ENCODE results near the gene PRSS21.

PRSS21 gene, protein sequence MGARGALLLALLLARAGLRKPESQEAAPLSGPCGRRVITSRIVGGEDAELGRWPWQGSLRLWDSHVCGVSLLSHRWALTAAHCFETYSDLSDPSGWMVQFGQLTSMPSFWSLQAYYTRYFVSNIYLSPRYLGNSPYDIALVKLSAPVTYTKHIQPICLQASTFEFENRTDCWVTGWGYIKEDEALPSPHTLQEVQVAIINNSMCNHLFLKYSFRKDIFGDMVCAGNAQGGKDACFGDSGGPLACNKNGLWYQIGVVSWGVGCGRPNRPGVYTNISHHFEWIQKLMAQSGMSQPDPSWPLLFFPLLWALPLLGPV
- 0.58 to 13.9 (median 2.7) reads per million in 18 experiments for total RNA-seq

DNA sequence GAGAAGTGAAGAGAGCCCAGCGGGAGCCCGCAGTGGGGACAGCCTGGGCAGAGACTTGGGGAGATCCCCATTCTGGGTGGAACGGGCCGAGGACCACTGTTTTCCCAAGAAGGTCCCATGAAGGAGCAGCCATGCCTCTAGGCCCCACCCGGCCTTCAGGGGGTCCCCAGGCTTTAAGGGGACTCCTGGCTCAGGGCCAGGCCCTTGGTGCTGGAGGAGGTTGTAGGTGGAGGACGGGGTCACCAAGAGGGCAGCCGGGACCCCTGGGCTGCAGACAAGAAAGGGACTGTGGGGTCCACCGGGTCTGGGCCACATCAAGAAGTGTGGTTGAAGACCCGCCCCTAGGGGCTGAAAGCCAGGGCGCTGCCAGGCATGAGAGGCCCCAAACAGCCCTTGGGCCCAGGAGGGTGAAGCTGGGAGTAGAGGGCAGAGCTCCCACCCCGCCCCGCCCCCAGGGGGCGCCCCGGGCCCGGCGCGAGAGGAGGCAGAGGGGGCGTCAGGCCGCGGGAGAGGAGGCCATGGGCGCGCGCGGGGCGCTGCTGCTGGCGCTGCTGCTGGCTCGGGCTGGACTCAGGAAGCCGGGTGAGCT, at the start of gene PRSS21:
Gene PRSS21, plus strand, starts transcription at position 487 of the 589 bp plus-strand sequence. Its CDS starts 32 bp downstream, at position 519.
- DNase-seq: peak in 1 of 2 donors; percentile 4

DNA sequence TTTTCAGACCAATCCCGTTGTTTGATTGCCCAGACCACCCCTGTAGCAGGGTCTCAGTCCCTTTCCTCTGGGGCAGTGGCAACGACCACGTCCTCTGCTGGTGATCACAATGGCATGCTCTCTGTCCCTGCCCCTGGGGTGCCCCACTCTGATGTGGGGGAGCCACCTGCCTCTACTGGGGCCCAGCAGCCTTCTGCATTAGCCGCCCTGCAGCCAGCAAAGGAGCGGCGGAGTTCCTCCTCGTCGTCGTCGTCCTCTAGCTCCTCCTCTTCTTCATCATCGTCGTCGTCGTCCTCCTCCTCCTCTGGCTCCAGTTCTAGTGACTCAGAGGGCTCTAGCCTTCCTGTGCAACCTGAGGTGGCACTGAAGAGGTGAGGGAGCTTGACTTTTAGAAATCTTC, 49.1 kb upstream of the PRSS21 start:
- no peak for DNase-seq

DNA sequence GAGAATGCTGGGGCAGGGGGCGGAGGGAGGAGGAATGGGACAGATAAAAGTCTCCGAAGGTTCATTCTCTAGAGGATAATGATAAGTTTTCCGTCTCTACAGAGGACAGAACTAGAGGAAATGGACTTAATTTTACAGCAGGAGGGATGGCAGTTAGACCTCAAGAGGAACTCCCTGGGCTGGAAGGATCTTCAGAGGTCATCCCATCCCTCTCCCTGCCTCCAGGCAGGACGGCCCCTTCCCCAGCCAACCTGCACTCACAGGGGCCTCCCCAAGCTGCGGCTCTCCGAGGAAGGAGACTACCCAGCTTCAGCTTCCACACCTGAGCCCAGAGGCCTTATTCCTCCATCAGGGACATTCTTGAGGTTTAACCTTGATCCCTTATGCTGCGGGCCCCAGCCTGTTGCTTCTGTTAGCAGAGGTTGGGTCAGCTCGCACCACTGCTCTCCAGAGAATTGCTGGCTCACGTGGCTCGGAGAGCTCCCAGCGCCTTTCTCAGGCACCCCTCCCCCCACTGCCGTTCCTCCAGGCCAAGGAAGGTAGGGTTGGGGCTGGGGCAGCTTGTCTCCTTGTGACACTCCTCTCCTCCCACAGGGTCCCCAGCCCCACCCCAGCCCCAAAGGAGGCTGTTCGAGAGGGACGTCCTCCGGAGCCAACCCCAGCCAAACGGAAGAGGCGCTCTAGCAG, 48.5 kb upstream of the PRSS21 start:
- no peak for DNase-seq

DNA sequence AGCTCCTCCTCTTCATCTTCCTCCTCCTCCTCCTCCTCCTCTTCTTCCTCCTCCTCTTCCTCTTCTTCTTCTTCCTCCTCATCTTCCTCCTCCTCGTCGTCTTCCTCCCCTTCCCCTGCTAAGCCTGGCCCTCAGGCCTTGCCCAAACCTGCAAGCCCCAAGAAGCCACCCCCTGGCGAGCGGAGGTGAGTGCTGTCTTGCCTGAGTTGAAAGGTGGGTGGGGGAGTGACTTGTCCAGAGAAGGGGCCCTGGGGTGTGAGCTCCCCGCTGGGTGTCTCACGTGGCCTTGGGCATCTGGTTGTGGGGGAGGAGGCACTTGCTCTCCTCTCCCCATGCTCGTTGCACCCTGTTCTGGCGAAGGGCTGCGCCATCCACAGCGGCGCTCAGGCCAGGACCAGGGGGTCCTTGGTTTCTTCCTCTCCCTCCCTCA, 47.9 kb upstream of the PRSS21 start:
- no peak for DNase-seq

DNA sequence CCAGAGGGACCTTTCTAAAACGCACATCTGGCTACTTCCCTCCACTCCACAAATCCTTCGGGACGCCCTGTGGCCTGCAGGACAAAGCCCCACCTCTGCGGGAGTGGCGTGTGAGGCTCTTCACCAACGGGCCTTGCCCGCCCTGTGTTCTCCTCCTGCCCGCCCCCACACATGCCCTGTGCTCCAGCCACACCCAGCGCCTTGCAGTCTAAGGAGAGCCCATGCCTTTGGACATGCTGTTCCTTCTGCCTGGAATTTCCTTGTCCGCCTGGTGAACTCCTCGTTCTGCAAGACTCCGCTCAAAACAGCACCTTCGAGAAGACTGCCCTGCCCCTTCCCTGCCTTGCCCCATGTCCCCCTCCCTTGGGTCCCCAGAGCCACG, 47.4 kb upstream of the PRSS21 start:
- no peak for DNase-seq

DNA sequence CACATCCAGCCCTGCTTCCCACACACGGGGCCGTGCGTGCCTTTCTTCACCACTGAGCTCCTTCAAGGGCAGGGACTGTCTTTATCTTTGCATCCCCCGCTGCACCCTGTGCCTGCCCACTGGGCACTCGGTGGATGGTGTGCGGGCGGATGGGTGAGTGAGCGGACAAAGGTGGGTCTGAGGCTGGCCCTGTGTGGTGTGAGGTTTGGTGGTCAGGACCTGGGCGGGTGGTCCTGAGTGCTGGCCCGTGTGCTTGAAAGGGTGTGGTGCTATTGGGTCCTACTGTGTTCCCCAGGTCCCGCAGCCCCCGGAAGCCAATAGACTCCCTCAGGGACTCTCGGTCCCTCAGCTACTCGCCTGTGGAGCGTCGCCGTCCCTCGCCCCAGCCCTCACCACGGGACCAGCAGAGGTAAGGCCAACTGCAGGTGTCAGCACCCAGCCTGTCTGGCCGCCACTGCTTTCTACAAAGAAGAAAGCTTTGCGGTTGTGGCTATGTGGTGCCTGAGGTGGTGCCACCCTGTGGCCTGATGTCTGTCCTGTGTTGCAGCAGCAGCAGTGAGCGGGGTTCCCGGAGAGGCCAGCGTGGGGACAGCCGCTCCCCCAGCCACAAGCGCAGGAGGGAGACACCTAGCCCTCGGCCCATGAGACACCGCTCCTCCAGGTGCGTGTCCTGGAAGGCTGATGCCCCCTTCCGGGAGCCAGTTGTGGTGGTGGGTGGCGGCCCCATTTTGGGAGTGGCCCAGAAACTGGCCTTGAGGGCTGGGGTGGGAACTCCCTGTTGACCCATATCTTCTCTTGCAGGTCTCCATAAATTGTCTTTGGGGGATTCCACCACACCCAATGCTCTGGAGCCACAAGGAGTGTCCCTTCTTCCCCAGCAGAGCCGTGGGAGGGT, 46.7 kb upstream of the PRSS21 start:
- DNase-seq: no peak

DNA sequence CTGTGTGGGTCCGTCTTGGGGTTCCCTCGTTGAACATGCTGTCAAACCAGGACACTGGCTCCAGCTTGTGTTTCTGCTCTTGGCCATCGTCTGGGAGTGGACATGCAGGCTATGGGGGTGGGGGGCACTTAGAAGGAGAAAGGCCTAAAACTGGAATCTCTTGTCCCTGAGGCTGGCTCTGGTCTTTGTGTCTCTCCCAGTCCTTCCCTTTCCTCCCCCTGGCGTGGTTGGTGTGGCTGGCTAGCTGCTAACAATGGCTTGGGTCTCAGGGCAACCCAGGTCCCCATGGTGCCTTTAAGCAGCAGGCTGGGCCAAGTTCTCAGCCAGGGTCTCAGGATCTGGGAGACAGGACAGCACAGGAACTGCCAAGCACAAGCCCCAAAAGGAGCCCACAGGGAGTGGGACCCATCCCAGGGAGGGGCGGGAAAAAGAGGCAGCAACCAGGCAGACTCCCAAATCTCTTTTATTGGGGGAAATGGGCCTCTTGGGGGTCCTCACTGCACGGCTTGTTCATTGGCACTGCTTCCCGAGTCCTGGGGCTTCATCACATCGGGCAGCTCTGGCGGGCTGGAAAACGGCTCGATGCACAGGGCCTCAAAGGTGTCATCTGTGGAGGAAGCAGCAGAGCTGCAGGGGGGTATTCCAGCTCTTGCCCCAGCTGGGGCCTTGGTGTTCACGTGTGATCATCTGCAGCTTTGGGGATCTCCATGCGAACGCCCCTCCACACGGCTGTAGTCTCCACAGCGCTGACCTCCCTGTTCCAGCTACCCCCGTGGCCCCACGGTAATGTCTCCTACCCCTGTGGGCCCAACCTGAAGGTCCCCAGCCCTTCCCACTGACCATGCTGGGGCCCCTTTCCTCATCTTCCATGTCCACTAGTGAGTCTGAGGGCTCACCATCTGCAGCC, 45.3 kb upstream of the PRSS21 start:
- DNase-seq: no peak

DNA sequence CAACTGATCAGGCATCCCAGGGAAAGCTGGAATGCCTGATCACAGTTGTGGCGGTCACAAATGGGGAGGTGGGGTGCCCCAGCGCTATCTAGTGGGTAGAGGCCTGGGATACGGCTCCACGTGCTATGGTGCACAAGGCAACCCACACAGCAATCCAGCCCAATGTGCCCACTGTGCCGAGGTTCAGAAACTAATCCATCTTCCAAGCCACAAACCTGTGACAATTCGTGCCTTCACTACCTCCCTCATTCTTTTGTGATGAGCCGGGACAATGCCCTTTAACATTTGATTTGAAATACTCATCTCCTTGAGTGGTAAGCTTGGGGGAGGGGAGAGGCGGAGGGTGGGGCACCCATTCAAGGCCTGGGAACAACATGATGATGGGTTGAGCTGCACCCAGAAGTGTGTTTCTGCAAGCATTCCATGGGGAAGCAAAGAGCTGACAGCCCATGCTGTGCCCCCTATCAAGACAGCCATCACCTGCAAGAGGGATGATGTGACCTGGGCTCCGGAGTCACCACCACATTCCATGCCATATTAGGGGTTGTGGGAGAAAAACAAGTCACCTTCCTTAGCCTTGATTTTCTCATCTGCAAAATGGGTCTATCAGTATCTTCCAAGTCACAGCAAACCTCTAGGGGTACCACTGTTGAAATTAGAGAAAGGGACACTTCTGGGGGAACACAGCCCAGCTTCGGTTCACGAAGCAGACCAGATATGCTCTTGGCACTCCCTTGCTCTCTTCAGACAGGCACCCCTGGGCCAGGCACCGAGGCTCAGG, 43.7 kb upstream of the PRSS21 start:
- DNase-seq: no peak

DNA sequence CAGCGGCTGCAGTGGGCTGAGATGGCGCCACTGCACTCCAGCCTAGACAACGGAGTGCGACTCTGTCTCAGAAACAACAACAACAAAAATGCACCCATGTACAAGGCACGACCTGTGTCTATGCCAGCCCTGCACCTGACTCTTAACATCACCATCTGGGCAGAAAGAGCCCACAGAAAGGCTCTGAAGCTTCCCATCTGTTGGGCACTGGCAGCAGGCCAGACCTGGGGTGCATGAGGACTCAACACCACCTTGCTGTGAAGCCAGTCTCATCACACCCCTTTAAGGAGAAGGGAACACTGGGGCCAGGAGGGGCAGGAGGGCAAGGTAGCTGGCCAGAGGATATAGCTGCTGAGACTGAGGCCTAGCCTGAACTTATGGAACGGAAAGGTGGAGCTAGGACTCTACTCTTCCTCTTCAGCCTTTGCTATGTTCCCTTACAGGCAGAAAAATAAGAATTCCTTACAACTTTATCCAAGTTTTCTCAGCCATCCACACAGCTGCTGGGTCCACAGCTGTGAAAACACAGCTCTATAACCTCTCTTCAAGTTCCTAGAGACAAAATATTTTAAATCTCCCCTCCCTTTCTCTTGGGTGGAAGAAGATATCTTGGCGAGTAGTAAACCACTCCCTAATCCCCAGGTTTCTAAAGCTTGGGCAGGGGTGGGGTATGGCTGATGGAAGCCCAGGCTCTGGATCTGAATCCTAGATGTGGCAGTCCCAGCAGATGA, 42.7 kb upstream of the PRSS21 start:
- DNase-seq: no peak

DNA sequence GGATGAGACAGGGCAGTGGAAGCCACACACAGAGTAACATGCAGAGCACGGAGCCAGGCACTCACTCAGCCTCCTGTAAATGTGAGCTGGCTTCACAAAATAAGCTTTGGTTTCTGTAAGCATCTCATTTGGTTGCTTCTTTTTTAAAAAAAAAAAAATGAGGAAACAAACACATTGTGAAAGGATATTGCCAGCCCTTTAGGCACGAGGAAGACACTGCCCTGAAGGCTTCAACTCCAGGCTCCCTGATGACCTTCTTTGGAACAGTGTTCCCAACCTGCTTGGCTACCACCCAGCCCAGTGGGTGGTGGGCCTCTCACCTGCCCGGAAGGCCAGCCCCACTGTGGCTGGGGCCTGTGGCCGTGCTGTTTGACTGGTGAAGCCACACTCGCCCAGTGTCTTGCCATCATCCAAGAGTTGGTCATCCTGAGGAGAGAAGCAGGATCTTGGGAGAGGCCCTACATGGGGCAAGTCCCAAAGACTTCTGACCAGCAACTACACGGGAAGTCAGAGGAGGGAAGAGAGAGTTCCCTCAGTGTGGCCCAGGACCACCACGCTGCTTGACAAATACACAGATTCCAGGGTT, 41.8 kb upstream of the PRSS21 start:
- DNase-seq: peak; percentile 59 to 62

DNA sequence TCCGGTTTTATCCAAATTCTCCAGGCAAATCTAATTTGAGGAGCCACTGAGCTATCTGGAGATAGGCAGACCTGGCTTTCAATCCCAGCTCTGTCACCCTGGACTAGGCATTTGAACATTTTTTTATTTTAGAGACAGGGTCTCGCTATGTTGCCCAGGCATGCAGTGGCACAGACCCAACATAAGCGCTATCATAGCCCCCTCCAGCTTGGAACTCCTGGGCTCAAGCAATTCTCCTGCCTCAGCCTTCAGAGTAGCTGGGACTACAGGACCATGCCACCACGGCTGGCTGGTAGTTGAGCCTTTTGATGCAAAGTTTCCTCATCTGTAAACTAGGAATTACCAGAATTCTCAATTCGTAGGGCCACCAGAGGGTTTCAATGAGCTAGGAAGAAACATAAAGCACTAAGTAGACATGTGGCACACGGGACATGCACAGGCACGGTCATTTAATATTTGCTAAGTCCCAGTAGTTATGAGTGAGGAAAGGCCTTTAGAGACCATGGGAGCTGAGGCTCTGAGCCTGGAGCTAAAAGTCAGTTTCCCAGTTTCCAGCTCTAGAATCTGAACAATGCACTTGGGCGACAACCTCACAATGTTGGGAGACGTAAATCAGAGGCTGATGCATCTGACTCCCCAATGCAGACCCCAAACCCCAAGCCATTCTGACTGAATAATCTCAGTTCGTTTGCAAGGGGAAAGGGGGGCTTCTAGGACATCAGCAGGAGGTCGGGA, 41.1 kb upstream of the PRSS21 start:
- no peak for DNase-seq

DNA sequence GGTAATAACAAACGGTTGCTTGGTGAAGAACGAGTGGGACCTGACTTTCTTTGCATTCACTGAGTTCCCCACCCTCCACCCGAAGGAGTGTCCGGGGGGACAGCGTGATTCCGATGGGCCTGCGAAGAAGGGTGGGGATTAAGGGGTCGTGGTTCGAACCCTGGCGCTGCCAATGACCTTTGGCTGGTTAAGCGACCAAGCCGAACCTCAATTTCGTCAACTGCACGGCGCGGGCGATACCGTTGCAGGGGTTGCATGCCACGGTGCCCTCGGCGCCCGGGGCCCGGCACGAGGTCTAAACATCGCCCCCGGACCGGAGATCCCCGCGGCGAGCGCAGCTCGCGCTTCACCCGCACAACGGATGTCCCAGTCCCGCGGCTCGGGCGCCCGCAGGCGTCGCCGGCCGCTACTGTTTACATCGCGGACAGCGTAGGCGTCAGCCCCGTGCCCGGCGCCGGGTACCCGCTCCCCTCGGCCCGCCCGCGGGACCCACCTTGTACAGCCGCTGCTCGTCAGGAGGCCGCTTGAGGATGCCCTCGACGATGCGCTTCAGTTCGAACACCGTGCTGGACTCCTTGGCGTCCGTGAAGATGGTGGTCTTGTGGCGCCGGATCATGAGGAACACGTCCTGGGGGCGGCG, 40.4 kb upstream of the PRSS21 start:
- DNase-seq: peak in 1 of 2 donors; percentile 57

DNA sequence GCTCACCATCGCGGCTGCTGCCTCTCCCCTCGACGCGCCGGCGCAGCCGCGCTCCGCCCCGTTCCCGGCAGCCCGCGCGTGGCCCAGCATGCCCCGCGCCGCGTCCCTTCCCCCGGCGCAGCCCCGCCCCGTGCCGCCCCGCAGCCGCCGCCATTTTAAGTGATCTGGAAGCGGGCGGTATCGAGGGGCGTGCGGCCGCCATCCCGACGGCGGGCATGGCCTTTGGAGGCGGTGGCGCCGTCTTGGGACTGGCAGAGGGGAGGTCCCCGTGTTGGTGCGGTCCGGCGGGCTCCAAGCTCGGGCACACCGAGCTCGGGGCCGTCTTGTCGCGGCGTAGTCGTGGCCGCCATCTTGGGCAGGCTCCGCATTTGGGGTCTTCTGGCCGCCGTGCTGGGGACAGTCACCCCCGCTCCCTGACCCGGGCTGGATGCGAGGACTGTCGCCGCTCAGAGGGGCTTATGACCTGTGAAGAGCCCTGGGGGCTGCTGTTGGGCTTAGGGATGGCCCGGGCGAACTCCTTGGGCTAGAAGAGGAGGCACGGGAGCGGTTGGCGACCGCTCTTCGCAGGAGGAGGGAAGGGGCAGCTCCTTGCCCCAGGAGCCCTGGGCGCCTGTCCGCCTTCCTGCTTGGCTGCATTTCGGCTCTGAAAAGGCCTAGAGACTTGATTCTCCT, 39.7 kb upstream of the PRSS21 start, which contains the start of gene ELOB:
Gene ELOB, minus strand, starts transcription at position 50 of the 672 bp plus-strand sequence. Its CDS starts 41 bp downstream, at position 9.
- DNase-seq: peak; percentile 82 to 91

DNA sequence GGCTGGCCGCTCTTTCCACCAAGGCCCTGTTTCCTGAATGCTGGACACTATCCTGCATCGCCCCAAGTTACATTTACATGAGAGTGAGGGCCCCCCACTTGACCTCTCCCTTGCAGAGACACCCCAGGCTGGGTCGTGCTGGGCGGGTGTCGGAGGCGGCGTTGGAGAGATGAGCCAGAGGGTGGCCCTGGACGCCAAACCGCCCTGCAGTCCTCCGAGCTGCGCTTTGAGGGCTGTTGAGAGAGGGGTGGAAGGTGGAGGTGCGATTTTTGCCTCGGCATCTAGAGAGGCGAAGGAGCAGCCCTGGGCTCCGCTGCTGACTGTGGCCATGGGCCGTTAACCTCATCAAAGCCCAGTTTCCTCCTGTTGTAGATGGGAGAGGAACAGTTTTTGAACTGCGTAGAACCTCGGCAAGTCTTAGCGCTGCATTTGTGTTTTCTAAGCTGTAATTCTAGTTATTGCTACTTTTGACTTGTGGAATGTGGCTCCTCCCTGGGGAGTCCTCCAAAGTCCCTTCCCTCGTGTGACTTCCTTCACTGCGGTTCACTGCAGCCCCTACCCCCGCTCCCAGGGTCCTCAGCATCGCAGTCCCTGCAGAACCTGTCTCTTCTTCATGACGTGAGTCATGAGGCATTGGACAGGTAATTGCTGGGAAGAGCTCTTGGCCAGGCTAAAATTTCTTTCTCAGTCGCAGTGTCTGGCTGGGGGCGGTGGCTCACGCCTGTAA, 39.0 kb upstream of the PRSS21 start:
- DNase-seq: peak in 1 of 2 donors; percentile 33

DNA sequence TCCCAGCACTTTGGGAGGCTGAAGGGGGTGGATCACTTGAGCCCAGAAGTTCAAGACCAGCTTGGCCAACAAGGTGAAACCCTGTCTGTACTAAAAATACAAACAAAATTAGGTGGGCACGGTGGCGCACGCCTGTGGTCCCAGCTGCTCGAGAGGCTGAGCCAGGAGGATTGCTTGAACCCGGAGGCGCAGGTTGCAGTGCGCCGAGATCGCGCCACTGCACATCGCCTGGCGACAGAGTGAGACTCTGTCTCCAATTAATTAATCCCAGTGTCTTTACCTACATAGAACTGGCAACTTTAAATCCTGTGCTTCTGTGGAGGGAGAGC, 38.4 kb upstream of the PRSS21 start:
- DNase-seq: no peak

DNA sequence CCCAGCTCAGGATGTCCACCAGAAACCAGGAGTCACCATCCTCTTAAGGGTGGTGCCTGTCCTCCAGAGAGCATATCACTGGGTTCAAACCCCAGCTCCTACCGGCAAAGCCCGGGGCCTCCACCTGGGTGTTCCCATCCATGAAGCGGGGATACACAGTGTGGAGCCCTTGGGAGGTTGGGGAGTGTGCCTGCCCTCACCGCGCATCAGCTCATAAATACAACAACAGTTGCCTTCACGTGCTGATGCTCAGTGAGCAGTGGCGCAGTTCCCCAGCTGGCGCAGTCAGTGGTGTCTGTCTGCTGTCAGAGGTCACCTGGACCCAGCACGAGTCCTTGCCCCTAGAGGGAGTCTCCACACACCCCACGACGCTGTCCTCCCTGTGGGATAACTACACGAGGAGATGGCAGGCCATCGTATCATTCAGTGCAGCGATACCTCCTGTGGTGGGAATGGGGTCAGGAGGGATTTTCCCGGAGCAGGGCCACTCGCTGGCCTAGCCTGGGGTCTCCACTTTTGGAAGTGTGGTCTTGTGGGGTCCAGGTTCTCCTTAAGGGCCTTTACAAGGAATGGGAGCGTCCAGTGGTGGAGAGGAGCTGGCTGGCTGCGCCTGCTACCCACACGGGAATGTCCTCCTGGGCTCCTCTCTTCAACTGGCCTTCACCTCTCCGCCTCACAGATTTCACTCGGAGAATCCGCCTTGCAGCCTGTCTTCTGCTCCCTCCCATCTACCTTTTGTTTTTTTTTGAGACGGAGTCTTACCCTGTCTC, 37.7 kb upstream of the PRSS21 start:
- DNase-seq: no peak

All from inflammatory macrophage (primary cell).